GM10847 (cell line): ENCODE data around the gene CCR2.

Experiments
- POLR2A ChIP-seq: IDR thresholded peaks from 2 replicates; pipeline ENCODE4 v1.6.1; 2011; ENCODE audit not compliant: insufficient read length; ENCODE audit errors: extremely low read depth

Gene CCR2

GRCh38 chr3:46368569-46368968, 14.7 kb downstream of the CCR2 start:
- TF ChIP-seq POLR2A, result no peak

- no peak for TF ChIP-seq POLR2A
Measured at GRCh38 chr3:46369151-46369550, 15.2 kb downstream of the CCR2 start.

- TF ChIP-seq POLR2A, result no peak
Measured at GRCh38 chr3:46369675-46370132, 15.8 kb downstream of the CCR2 start.

GRCh38 chr3:46370839-46371518, 17.1 kb downstream of the CCR2 start, which contains the start of gene CCR5:
Gene CCR5 (plus strand): TSS chr3:46370946. CDS start chr3:46372903, 1,957 bp downstream.
- TF ChIP-seq POLR2A, result no peak

GRCh38 chr3:46371519-46372340, 17.8 kb downstream of the CCR2 start:
- TF ChIP-seq POLR2A, result no peak

- no peak for TF ChIP-seq POLR2A
Measured at GRCh38 chr3:46372492-46373359, 18.8 kb downstream of the CCR2 start.

- TF ChIP-seq POLR2A, result no peak
Measured at GRCh38 chr3:46374755-46375154, 20.8 kb downstream of the CCR2 start.

- TF ChIP-seq POLR2A, result no peak
Measured at GRCh38 chr3:46375218-46375617, 21.3 kb downstream of the CCR2 start.

GRCh38 chr3:46375814-46376213, 21.9 kb downstream of the CCR2 start:
- TF ChIP-seq POLR2A, result no peak

GRCh38 chr3:46378426-46378942, 24.6 kb downstream of the CCR2 start:
- no peak for TF ChIP-seq POLR2A

GRCh38 chr3:46380471-46381221, 26.7 kb downstream of the CCR2 start:
- no peak for TF ChIP-seq POLR2A

- no peak for TF ChIP-seq POLR2A
Measured at GRCh38 chr3:46381625-46382024, 27.7 kb downstream of the CCR2 start.

- TF ChIP-seq POLR2A, result no peak
Measured at GRCh38 chr3:46383211-46383950, 29.5 kb downstream of the CCR2 start.

- TF ChIP-seq POLR2A, result no peak
Measured at GRCh38 chr3:46383951-46384330, 30.0 kb downstream of the CCR2 start.
